Right lobe of liver (tissue), 4 donors: ENCODE results near the gene KCND3.

ENCODE experiments used
- POLR2A ChIP-seq: fragments of 450-650 bp; IDR thresholded peaks from one replicate; pipeline ENCODE4 v1.6.1; 2017; ENCODE audit warnings: antibody characterized with exemption, mild to moderate bottlenecking
- TF ChIP-seq, protein P1 (sequence below), 4 donors: fragments of 200-600 bp in 3 of 4; fragments of 450-650 bp in 1 of 4; IDR thresholded peaks; one replicate each; pipeline versions ENCODE4 v1.5.1 to v1.8.0; 2016 to 2022; ENCODE audit warnings: antibody characterized with exemption in 4 of 4, mild to moderate bottlenecking in 2 of 4
- donor health status: DM: no; HTN: no; CAD: no.
- donor health status: DM: no; HTN: no; CAD: no.
- donor health status: DM: no; HTN: yes; CAD: no.

DNA sequence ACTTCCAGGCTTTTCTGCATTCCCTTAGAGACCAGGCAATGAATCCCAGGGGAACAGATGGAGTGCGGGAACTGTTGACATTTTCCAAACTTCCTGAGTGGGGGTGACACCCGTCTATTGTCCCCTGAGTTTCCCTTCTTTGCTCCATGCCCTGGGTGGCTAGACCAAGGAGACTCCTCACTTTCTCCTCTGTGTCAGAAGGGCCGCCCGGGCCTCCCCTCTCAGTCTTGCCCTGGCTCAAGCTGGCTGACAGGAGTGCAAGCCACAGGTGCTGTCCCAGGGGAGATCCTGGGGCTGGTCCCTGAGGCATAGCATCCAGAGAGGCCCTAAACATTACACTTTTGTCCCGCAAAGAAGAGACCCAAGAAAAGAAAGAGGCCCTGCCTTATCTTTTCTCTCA, 170.9 kb downstream of the KCND3 start:
- TF ChIP-seq, protein P1, sequence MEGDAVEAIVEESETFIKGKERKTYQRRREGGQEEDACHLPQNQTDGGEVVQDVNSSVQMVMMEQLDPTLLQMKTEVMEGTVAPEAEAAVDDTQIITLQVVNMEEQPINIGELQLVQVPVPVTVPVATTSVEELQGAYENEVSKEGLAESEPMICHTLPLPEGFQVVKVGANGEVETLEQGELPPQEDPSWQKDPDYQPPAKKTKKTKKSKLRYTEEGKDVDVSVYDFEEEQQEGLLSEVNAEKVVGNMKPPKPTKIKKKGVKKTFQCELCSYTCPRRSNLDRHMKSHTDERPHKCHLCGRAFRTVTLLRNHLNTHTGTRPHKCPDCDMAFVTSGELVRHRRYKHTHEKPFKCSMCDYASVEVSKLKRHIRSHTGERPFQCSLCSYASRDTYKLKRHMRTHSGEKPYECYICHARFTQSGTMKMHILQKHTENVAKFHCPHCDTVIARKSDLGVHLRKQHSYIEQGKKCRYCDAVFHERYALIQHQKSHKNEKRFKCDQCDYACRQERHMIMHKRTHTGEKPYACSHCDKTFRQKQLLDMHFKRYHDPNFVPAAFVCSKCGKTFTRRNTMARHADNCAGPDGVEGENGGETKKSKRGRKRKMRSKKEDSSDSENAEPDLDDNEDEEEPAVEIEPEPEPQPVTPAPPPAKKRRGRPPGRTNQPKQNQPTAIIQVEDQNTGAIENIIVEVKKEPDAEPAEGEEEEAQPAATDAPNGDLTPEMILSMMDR (IDR thresholded peaks at IDR 0.05), result no peak
- TF ChIP-seq POLR2A, result no peak
